Measurements from ENCODE around the gene ADRA2A.

ADRA2A gene

GRCh38 chr10:111082102-111082975 is 5.5 kb downstream of the ADRA2A start:
- in situ Hi-C loops (cut with HindIII; ENCODE audit: low sequenced_read_pairs), result no loop called here
- no peak overlapping the region for H3K4me3 ChIP-seq (ENCODE audit: low read depth, low read length)
- DNase-seq (ENCODE audit: low read depth, low spot score), result no peak
- TF ChIP-seq CTCF (IDR thresholded peaks at IDR 0.05; ENCODE audit: low read depth, low read length), result no peak

GRCh38 chr10:111083222-111084095 is 6.6 kb downstream of the ADRA2A start:
- in situ Hi-C loops (cut with HindIII; ENCODE audit: low sequenced_read_pairs), result no loop called here
- no peak for TF ChIP-seq CTCF (IDR thresholded peaks at IDR 0.05; ENCODE audit: low read depth, low read length)
- no peak overlapping the region for H3K4me3 ChIP-seq (ENCODE audit: low read depth, low read length)
- no peak for DNase-seq (ENCODE audit: low read depth, low spot score)

GRCh38 chr10:111084366-111085255 is 7.8 kb downstream of the ADRA2A start:
- in situ Hi-C loops (cut with HindIII; ENCODE audit: low sequenced_read_pairs), result no loop called here

GRCh38 chr10:111085690-111086353 is 9.0 kb downstream of the ADRA2A start:
- in situ Hi-C loops (cut with HindIII; ENCODE audit: low sequenced_read_pairs), result no loop called here
- no peak for DNase-seq (ENCODE audit: low read depth, low spot score)
- no peak for TF ChIP-seq CTCF (IDR thresholded peaks at IDR 0.05; ENCODE audit: low read depth, low read length)
- no peak overlapping the region for H3K4me3 ChIP-seq (ENCODE audit: low read depth, low read length)

More at GRCh38 chr10:111084366-111085255, 7.8 kb downstream of the ADRA2A start:
- no peak overlapping the region for H3K4me3 ChIP-seq (ENCODE audit: low read depth, low read length)
- no peak for DNase-seq (ENCODE audit: low read depth, low spot score)
- no peak for TF ChIP-seq CTCF (IDR thresholded peaks at IDR 0.05; ENCODE audit: low read depth, low read length)

- no peak for TF ChIP-seq CTCF (IDR thresholded peaks at IDR 0.05; ENCODE audit: low read depth, low read length)
- no peak overlapping the region for H3K4me3 ChIP-seq (ENCODE audit: low read depth, low read length)
- DNase-seq (ENCODE audit: low read depth, low spot score), result no peak
- in situ Hi-C loops (cut with HindIII; ENCODE audit: low sequenced_read_pairs), result no loop called here
Measured at GRCh38 chr10:111086574-111086973, 9.7 kb downstream of the ADRA2A start.
